Measurements from ENCODE around the gene SYCP3.

The SYCP3 gene

DNA sequence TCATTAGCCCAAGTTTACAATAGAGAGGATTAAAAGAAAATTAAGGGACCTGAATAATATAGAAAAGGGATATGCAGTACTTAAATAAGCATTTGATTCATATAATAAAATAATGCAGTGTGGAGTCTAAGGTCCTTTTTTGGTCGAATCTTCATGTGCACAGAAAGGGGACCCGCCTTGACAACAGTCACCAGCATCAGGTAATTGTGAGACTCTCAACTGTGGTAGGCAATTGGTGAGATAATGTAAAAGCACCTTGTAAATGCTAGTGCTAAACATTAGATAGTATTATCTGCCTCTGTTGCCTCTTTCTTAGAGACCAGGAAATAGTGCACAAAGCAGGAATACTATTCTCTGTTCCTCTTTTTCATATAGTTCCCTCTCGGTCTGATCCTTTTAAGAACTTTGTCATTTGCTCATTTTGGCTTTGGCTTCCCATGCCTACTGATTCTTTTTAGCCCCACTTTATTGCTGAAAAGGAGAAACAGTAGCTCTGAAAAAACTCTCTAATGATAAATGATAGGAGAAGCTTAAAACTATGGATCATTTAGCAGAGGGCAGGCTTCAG lies 24.3 kb downstream of the SYCP3 start:
- Histone ChIP-seq H3K27me3 (ENCODE audit: insufficient read depth, low read length) (no peaks in the 10 kb centered on the region), H3K79me2 (ENCODE audit: control insufficient read depth, insufficient read depth, low read length, unreplicated experiment) (no peaks in the 10 kb centered on the region), H3K4me3 (ENCODE audit: low read depth, low read length) (no peak overlapping the region), H3K27ac (ENCODE audit: low read depth, low read length) (no peak overlapping the region), H2AFZ (ENCODE audit: low read length, unreplicated experiment) (no peak overlapping the region), H3K36me3 (ENCODE audit: insufficient read depth, low read length) (no peaks in the 10 kb centered on the region), H3K4me1 (ENCODE audit: control insufficient read depth, insufficient read depth, low read length, unreplicated experiment) (peaks cover 4% of the 10 kb centered on the region)

DNA sequence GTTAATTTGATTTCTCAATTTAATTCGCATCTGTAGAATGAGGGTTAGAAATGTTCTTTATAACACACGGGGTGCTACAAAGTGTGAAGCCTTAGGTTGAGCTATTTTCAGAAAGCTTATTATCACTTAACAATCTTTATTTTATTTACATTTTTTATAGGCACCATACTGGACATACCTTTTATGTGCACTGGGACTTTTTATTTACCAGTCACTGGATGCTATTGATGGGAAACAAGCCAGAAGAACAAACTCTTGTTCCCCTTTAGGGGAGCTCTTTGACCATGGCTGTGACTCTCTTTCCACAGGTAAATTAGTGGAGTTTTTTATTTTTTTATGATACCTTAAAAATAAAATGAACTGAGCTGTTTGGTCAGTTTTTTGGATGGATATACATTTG lies 25.3 kb downstream of the SYCP3 start:
- Histone ChIP-seq H3K27ac (ENCODE audit: low read depth, low read length) (no peak overlapping the region), H3K4me1 (ENCODE audit: control insufficient read depth, insufficient read depth, low read length, unreplicated experiment) (no peaks in the 10 kb centered on the region), H3K36me3 (ENCODE audit: insufficient read depth, low read length) (no peaks in the 10 kb centered on the region), H3K4me3 (ENCODE audit: low read depth, low read length) (no peak overlapping the region), H3K27me3 (ENCODE audit: insufficient read depth, low read length) (no peaks in the 10 kb centered on the region), H2AFZ (ENCODE audit: low read length, unreplicated experiment) (no peak overlapping the region), H3K79me2 (ENCODE audit: control insufficient read depth, insufficient read depth, low read length, unreplicated experiment) (no peaks in the 10 kb centered on the region)

DNA sequence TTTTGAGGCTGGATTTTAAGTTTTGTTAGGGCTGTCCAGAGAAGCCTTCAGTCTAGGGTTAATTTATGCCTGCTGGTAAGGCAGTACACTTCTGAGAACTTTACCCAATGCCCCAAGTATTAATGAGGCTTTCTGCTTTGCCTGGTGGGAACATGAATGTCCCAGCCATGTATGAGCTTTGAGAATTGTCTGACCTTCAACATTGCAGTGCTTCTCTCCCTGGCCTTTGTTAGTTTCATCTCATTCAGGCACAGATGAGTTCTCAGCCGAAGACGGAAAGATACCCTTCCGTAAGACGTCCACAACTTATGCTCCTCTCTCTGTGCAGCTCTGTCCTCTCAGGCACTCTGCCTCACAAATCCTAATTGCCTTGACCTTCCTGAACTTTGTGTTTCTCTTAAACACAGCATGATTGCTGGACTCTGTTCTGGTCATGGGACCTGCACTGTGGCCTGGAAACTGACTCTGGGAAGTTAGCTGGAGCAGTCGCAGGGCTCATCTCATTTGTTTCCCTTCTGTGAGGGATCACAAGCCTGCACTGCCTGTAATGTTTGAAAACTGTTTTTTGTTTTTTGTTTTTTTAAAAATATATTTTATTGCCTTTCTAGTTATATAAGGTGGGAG lies 26.1 kb downstream of the SYCP3 start:
- Histone ChIP-seq H2AFZ (ENCODE audit: low read length, unreplicated experiment) (no peak overlapping the region), H3K79me2 (ENCODE audit: control insufficient read depth, insufficient read depth, low read length, unreplicated experiment) (no peaks in the 10 kb centered on the region), H3K4me3 (ENCODE audit: low read depth, low read length) (no peak overlapping the region)

DNA sequence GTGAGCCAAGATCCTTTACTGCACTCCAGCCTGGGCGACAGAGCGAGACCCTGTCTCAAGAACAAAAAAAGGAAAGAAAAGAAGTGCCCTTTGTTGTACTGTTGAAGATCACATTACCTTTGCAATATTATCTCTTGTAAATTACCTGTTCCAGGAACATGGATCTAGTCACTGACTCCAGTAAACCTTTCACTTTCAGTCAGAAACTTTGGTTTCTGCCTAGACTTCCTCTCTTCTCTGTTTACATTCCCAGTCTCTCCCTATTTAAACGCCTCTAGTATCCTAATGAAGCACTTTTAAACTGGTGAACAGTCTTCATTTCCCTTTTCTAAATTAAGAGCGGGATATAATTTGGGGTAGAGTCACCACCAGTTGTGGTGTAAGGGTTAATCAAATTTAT lies 29.0 kb downstream of the SYCP3 start:
- no peak overlapping the region for H2AFZ ChIP-seq (ENCODE audit: low read length, unreplicated experiment)
- no peaks in the 10 kb centered on the region for H3K36me3 ChIP-seq (ENCODE audit: insufficient read depth, low read length)
- H3K27me3 ChIP-seq (ENCODE audit: insufficient read depth, low read length): no peaks in the 10 kb centered on the region
- no peaks in the 10 kb centered on the region for H3K4me1 ChIP-seq (ENCODE audit: control insufficient read depth, insufficient read depth, low read length, unreplicated experiment)
- H3K27ac ChIP-seq (ENCODE audit: low read depth, low read length): no peak overlapping the region
- no peak overlapping the region for H3K4me3 ChIP-seq (ENCODE audit: low read depth, low read length)
- peaks cover 3% of the 10 kb centered on the region for H3K79me2 ChIP-seq (ENCODE audit: control insufficient read depth, insufficient read depth, low read length, unreplicated experiment)

More for the DNA sequence above, 26.1 kb downstream of the SYCP3 start:
- H3K4me1 ChIP-seq (ENCODE audit: control insufficient read depth, insufficient read depth, low read length, unreplicated experiment): no peaks in the 10 kb centered on the region
- H3K27ac ChIP-seq (ENCODE audit: low read depth, low read length): no peak overlapping the region
- H3K27me3 ChIP-seq (ENCODE audit: insufficient read depth, low read length): no peaks in the 10 kb centered on the region
- H3K36me3 ChIP-seq (ENCODE audit: insufficient read depth, low read length): no peaks in the 10 kb centered on the region

DNA sequence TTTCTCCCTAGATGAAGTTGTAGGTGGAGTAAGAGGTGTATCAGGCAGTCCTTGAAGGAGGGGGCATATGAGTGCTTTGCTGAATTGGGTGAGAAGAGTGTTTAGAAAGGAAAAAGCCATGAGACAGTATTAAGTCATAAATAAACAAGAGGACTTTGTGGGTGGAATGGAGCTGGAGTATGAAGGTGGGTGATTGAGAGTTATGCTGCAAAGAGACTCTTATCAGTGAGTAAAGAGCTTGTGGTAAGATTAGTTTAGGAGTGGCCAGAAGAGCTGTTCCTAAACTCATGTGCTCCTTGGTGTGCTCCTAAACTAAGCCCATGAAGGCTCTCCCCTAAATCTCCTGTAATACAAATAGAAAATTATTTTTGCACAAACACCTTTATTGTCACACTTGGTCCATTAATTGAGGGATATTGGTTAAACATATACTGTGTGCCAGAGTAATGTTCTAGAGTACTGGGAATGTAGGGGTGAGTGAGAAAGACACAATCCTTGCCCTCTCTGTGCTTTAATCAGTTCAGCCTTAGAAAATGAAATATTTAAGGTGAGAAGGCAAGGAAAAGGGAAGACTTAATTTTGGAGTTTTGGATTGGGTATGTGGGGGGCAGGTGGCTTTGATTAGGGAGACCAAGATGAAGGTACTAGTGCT lies 32.0 kb downstream of the SYCP3 start:
- Histone ChIP-seq H2AFZ (ENCODE audit: low read length, unreplicated experiment) (no peak overlapping the region), H3K36me3 (ENCODE audit: insufficient read depth, low read length) (no peaks in the 10 kb centered on the region), H3K27ac (ENCODE audit: low read depth, low read length) (no peak overlapping the region), H3K27me3 (ENCODE audit: insufficient read depth, low read length) (no peaks in the 10 kb centered on the region), H3K4me1 (ENCODE audit: control insufficient read depth, insufficient read depth, low read length, unreplicated experiment) (no peaks in the 10 kb centered on the region), H3K4me3 (ENCODE audit: low read depth, low read length) (no peak overlapping the region), H3K79me2 (ENCODE audit: control insufficient read depth, insufficient read depth, low read length, unreplicated experiment) (peaks cover 14% of the 10 kb centered on the region)

DNA sequence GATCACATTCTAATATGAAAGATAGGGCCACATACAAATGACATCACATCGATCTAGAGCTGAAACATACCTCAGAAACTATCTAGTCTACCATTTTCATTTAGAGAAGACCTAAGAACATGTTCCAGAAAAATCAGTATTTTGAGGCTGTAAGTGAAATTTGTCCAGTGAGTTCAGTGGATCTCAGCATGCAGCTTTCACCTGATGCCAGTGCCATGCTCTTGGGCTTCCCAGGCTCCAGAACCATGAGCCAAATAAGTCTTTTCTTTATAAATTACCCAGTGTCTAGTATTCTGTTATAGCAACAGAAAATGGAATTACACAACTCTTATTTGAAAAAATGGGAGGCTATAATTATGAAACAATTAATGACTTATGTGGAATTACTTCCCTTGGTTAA lies 32.9 kb downstream of the SYCP3 start:
- Histone ChIP-seq H2AFZ (ENCODE audit: low read length, unreplicated experiment) (no peak overlapping the region), H3K36me3 (ENCODE audit: insufficient read depth, low read length) (no peaks in the 10 kb centered on the region), H3K27ac (ENCODE audit: low read depth, low read length) (no peak overlapping the region), H3K79me2 (ENCODE audit: control insufficient read depth, insufficient read depth, low read length, unreplicated experiment) (peaks cover 20% of the 10 kb centered on the region), H3K27me3 (ENCODE audit: insufficient read depth, low read length) (no peaks in the 10 kb centered on the region), H3K4me1 (ENCODE audit: control insufficient read depth, insufficient read depth, low read length, unreplicated experiment) (no peaks in the 10 kb centered on the region), H3K4me3 (ENCODE audit: low read depth, low read length) (no peak overlapping the region)

DNA sequence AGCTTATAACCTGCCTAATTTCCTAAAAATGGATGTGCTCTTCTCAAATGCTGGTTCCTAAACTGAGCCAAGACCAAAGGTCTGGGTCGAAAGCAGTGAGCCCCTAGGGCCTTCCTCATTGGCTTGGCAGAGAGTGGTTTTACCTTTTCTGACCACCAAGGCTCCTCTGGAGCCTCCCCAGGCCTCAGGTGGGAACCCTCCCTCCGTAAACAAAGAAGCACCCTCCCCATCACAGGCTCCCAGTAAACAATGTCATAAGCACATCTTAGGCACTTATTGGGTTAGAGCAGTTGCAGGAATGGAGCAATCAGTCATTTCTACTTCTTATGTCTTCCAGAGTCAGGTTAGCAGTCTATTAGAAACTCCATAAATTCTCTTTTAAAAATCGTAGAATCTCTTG lies 35.8 kb downstream of the SYCP3 start:
- Histone ChIP-seq H3K4me1 (ENCODE audit: control insufficient read depth, insufficient read depth, low read length, unreplicated experiment) (peaks cover 4% of the 10 kb centered on the region), H3K4me3 (ENCODE audit: low read depth, low read length) (no peak overlapping the region), H2AFZ (ENCODE audit: low read length, unreplicated experiment) (no peak overlapping the region), H3K27me3 (ENCODE audit: insufficient read depth, low read length) (no peaks in the 10 kb centered on the region), H3K79me2 (ENCODE audit: control insufficient read depth, insufficient read depth, low read length, unreplicated experiment) (peaks cover 41% of the 10 kb centered on the region), H3K27ac (ENCODE audit: low read depth, low read length) (no peak overlapping the region), H3K36me3 (ENCODE audit: insufficient read depth, low read length) (no peaks in the 10 kb centered on the region)

DNA sequence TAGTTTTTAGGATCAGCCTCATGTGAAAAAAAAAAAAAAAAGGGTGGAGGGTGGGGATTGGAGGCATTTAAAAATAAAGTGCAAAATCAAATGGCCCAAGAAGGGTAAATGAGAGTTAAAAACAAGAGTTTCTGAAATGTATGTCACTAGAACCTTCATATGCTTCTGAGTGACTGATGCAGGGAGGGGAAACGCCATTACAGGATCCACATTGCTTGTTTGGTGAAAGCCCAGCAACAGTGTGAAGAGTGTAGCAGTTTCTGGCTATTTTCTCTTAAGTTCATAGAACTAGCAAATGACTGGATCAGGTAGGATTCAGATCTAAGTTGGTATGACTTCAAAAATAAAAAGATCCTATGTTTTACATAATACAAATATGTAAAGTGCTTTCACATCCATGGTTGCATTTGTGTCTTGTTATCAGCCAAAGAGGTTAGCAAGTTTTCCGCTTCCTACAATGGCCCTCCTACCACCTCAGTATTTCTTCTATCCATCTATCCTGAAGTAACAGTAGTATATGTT lies 38.9 kb downstream of the SYCP3 start:
- no peak overlapping the region for H3K27ac ChIP-seq (ENCODE audit: low read depth, low read length)
- no peak overlapping the region for H3K4me3 ChIP-seq (ENCODE audit: low read depth, low read length)
- H3K79me2 ChIP-seq (ENCODE audit: control insufficient read depth, insufficient read depth, low read length, unreplicated experiment): peaks cover 44% of the 10 kb centered on the region
- no peaks in the 10 kb centered on the region for H3K27me3 ChIP-seq (ENCODE audit: insufficient read depth, low read length)
- H3K4me1 ChIP-seq (ENCODE audit: control insufficient read depth, insufficient read depth, low read length, unreplicated experiment): peaks cover 4% of the 10 kb centered on the region
- no peaks in the 10 kb centered on the region for H3K36me3 ChIP-seq (ENCODE audit: insufficient read depth, low read length)
- H2AFZ ChIP-seq (ENCODE audit: low read length, unreplicated experiment): no peak overlapping the region

DNA sequence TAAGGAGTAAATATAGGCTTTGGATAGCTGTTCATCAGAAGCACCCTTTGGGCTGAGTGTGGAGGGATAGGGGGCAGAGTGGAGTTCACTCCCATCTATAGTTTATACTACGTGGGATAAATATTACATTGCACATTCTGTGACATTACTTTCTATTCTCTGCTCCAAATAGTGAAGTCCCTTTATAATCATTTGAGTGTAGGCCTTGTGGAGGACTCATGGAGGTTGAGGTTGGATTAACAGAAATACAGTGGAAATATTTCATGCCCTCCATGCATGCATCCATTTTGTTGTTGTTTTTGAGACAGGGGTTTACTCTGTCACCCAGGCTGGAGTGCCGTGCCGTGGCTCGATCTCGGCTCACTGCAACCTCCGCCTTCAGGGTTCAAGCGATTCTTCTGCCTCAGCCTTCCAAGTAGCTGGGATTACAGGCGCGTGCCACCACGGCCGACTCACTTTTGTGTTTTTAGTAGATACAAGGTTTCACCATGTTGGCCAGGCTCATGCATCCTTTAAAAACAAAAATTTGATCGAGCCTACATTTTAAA lies 40.4 kb downstream of the SYCP3 start:
- Histone ChIP-seq H2AFZ (ENCODE audit: low read length, unreplicated experiment) (peak overlapping the region; percentile 97), H3K4me1 (ENCODE audit: control insufficient read depth, insufficient read depth, low read length, unreplicated experiment) (peaks cover 4% of the 10 kb centered on the region), H3K27me3 (ENCODE audit: insufficient read depth, low read length) (no peaks in the 10 kb centered on the region), H3K36me3 (ENCODE audit: insufficient read depth, low read length) (no peaks in the 10 kb centered on the region), H3K4me3 (ENCODE audit: low read depth, low read length) (peak overlapping the region; percentile 92), H3K27ac (ENCODE audit: low read depth, low read length) (no peak overlapping the region), H3K79me2 (ENCODE audit: control insufficient read depth, insufficient read depth, low read length, unreplicated experiment) (peaks cover 43% of the 10 kb centered on the region)

DNA sequence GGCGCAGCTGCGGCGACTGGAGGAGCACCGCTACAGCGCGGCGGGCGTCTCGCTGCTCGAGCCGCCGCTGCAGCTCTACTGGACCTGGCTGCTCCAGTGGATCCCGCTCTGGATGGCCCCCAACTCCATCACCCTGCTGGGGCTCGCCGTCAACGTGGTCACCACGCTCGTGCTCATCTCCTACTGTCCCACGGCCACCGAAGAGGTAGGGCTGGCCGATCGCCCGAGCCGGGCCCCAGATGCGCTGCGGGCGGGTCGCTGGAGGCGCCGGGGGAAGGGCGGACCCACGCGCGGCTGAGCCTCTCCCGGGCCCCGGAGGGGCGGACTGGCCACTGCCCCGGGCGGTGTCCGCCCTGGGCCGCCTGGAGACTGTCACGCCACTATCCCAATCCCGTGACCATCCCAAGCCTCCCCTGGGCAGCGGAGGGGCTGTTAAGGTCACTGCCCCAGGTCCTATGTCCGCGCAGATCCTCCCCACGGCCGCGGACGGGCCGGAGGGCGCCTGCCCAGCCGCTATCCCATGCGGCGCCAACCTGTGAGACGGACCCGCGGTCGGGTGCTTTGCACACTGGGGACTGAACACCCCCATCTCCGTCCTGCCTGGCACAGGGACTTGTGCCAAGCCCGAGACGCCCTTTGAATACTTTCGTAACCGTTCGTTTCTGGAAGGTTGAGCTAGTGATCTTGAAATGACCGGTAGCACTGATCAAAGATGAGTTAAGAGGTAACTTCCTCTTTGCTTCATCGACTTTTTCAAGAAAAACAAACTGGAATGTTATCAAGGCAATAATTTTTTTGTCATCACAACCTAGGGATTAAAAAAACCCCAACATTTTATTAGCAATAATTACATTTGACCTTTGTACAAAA lies 41.1 kb downstream of the SYCP3 start:
- Histone ChIP-seq H3K4me1 (ENCODE audit: control insufficient read depth, insufficient read depth, low read length, unreplicated experiment) (peaks cover 4% of the 10 kb centered on the region), H3K79me2 (ENCODE audit: control insufficient read depth, insufficient read depth, low read length, unreplicated experiment) (peaks cover 39% of the 10 kb centered on the region), H3K27me3 (ENCODE audit: insufficient read depth, low read length) (no peaks in the 10 kb centered on the region), H2AFZ (ENCODE audit: low read length, unreplicated experiment) (peak overlapping the region; percentile 97), H3K4me3 (ENCODE audit: low read depth, low read length) (peak overlapping the region; percentile 92), H3K27ac (ENCODE audit: low read depth, low read length) (peak overlapping the region; percentile 17; the same call in 1 of the 2 replicates), H3K36me3 (ENCODE audit: insufficient read depth, low read length) (no peaks in the 10 kb centered on the region)
